Activated T-helper 9 cell treated with anti-CD3 and anti-CD28 coated beads, Interleukin-2, amount 50 U/mL, for 16 hours (primary cell): Measurements from ENCODE around the gene DMAC2L.
"Not testable (repeated sequence)": the region's sequence is repeated elsewhere in the genome, so short reads cannot be mapped to it uniquely, and the experiment has no call there.

Experiments used
- DNase-seq: peaks from one replicate; pipeline ENCODE4 v3.0.0-alpha.2; 2020; ENCODE audit warnings: low read depth

Gene DMAC2L

GRCh38 chr14:50356283-50356682 lies 44.2 kb downstream of the DMAC2L start:
- not testable (repeated sequence) for DNase-seq

GRCh38 chr14:50357124-50357523 lies 45.0 kb downstream of the DMAC2L start:
- DNase-seq, result no peak

- no peak for DNase-seq
Observed at GRCh38 chr14:50357753-50358395, 45.8 kb downstream of the DMAC2L start.

GRCh38 chr14:50359631-50360030 lies 47.5 kb downstream of the DMAC2L start:
- DNase-seq, result no peak

GRCh38 chr14:50360093-50360492 lies 48.0 kb downstream of the DMAC2L start:
- DNase-seq, result no peak

GRCh38 chr14:50360851-50361250 lies 48.7 kb downstream of the DMAC2L start:
- no peak for DNase-seq

- not testable (repeated sequence) for DNase-seq
Observed at GRCh38 chr14:50361473-50362403, 49.6 kb downstream of the DMAC2L start.

GRCh38 chr14:50362764-50363713 lies 50.9 kb downstream of the DMAC2L start:
- no peak for DNase-seq

GRCh38 chr14:50363714-50364111 lies 51.6 kb downstream of the DMAC2L start:
- DNase-seq, result no peak

GRCh38 chr14:50364792-50365191 lies 52.7 kb downstream of the DMAC2L start:
- DNase-seq, result no peak

- DNase-seq, result not testable (repeated sequence)
Observed at GRCh38 chr14:50365572-50365971, 53.4 kb downstream of the DMAC2L start.

GRCh38 chr14:50366115-50366514 lies 54.0 kb downstream of the DMAC2L start:
- DNase-seq, result no peak

GRCh38 chr14:50366589-50366988 lies 54.5 kb downstream of the DMAC2L start:
- DNase-seq, result no peak

- no peak for DNase-seq
Observed at GRCh38 chr14:50371546-50371945, 59.4 kb downstream of the DMAC2L start.

GRCh38 chr14:50373959-50374358 lies 61.8 kb downstream of the DMAC2L start:
- no peak for DNase-seq

- no peak for DNase-seq
Observed at GRCh38 chr14:50375760-50376159, 63.6 kb downstream of the DMAC2L start.
